Measurements from ENCODE around the gene NUP93. TPM values are rescaled to one million over a fixed set of nuclear protein-coding genes. Genes with fewer than 3 reads are reported as not detected.

NUP93 gene
- total RNA-seq, 1 experiment from 2014 or later, result 144 TPM

DNA sequence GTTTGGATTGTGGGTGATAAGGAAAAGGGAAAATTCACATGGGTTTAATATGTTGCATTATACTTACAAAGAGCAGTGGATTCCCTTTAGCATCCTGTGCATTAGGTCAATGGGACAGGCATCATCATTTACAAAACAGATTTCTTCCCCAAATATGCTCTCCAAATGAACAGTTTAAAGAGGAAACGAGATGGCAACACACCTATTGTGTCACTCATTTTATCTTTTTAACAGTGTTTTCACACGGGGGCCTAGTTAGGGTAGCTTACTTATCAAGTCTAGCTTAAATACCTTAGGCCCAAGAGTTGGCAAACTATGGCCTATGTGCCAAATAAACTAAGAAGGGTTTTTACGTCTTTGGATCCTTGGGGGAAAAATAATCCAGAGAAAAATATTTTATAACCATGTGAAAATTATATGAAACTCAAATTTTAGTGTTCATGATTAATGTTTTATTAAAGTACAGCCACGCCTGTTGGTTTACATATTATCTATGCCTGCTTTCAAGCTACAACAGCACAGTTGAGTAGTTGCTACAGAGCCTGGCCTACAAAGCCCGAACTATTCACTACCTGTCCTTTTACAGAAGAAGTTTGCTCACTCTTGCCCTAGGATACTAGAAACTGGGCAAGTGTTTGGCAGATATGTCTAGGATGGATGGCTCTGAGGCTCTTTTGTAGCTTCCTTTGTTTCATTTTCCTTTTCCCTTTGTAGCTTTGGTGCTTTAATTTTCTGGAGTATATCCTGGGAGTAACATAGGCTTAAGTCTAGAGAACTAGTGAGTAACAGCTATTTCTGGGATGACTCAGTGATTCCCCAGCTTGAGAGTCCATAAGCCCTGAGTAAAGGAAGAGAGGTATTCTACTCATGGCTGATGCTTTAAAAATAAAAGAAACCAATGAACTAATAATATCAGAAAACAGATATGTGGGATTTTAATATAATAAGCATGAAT is 12.4 kb downstream of the NUP93 start (continued):
- no peak for TF ChIP-seq EZH2phosphoT487 (IDR thresholded peaks at IDR 0.05; ENCODE audit: borderline replicate concordance)
- TF ChIP-seq ZNF274 (IDR thresholded peaks at IDR 0.05; ENCODE audit: low read depth, low read length), result no peak
- TF ChIP-seq ZFX (IDR thresholded peaks at IDR 0.05), result no peak
- TF ChIP-seq, protein P1, sequence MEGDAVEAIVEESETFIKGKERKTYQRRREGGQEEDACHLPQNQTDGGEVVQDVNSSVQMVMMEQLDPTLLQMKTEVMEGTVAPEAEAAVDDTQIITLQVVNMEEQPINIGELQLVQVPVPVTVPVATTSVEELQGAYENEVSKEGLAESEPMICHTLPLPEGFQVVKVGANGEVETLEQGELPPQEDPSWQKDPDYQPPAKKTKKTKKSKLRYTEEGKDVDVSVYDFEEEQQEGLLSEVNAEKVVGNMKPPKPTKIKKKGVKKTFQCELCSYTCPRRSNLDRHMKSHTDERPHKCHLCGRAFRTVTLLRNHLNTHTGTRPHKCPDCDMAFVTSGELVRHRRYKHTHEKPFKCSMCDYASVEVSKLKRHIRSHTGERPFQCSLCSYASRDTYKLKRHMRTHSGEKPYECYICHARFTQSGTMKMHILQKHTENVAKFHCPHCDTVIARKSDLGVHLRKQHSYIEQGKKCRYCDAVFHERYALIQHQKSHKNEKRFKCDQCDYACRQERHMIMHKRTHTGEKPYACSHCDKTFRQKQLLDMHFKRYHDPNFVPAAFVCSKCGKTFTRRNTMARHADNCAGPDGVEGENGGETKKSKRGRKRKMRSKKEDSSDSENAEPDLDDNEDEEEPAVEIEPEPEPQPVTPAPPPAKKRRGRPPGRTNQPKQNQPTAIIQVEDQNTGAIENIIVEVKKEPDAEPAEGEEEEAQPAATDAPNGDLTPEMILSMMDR (IDR thresholded peaks at IDR 0.05 in 2 of 3, conservative IDR thresholded peaks at IDR 0.05 in 1 of 3; ENCODE audit: borderline replicate concordance in 1 of 3, insufficient read depth in 1 of 3, low read depth in 2 of 3, low read length in 2 of 3), result no peak
- no peak for TF ChIP-seq YY1 (IDR thresholded peaks at IDR 0.05; ENCODE audit: extremely low read depth, insufficient replicate concordance, low read depth, low read length)
- no peak for TF ChIP-seq EZH2 (IDR thresholded peaks at IDR 0.05)
- no peak for TF ChIP-seq SRF (IDR thresholded peaks at IDR 0.05; ENCODE audit: low read depth)
- TF ChIP-seq SIN3A (IDR thresholded peaks at IDR 0.05; ENCODE audit: low read depth), result no peak
- TF ChIP-seq POLR2AphosphoS5 (IDR thresholded peaks at IDR 0.05; ENCODE audit: low read depth, low read length), result no peak
- TF ChIP-seq CBX3 (IDR thresholded peaks at IDR 0.05; ENCODE audit: low read depth), result 0 out of 2 replicates have a peak, but pooled peaks have one; percentile 28
- TF ChIP-seq CEBPB (IDR thresholded peaks at IDR 0.05; ENCODE audit: low read depth), result no peak
- TF ChIP-seq POLR2A (IDR thresholded peaks at IDR 0.05; ENCODE audit: borderline replicate concordance, extremely low read depth, insufficient read depth, insufficient read length), result no peak
- no peak for TF ChIP-seq ELF1 (IDR thresholded peaks at IDR 0.05; ENCODE audit: borderline replicate concordance, low read depth)

Measured in HCT116 (cell line).